Spleen (tissue), 11 donors: ENCODE measurements around the gene SRPRB. TPM values are rescaled to one million over a fixed set of nuclear protein-coding genes. Genes with fewer than 3 reads are reported as not detected.

Source experiments
- DNase-seq: peaks from one replicate; pipeline ENCODE4 v3.0.0-alpha.2; 2020
- H3K27ac ChIP-seq, 8 donors: fragments of 200-600 bp; sonication (generic) in 7 of 8; 1 replicate in 4 of 8; 2 replicates in 4 of 8; pipeline versions ENCODE4 v1.5.0 to v1.8.0; 2016 to 2021; ENCODE audit warnings: inconsistent platforms in 4 of 8, mild to moderate bottlenecking in 4 of 8, moderate library complexity in 1 of 8
- H3K27me3 ChIP-seq, 7 donors: fragments of 200-600 bp; sonication (generic) in 6 of 7; replicated peaks in 1 of 7; 1 replicate in 4 of 7; 2 replicates in 3 of 7; pipeline versions ENCODE4 v1.5.0 to v1.8.0; 2016 to 2021; ENCODE audit warnings: inconsistent platforms in 3 of 7, mild to moderate bottlenecking in 1 of 7
- H3K36me3 ChIP-seq, 6 donors: fragments of 200-600 bp; sonication (generic) in 5 of 6; 1 replicate in 4 of 6; 2 replicates in 2 of 6; pipeline versions ENCODE4 v1.5.0 to v1.8.0; 2016 to 2021; ENCODE audit warnings: inconsistent platforms in 2 of 6
- H3K4me1 ChIP-seq, 6 donors: fragments of 200-600 bp; sonication (generic) in 5 of 6; 1 replicate in 3 of 6; 2 replicates in 3 of 6; pipeline versions ENCODE4 v1.5.0 to v1.8.0; 2016 to 2021; ENCODE audit warnings: inconsistent platforms in 3 of 6
- H3K4me3 ChIP-seq, 8 donors: fragments of 200-600 bp; sonication (generic) in 7 of 8; 1 replicate in 4 of 8; 2 replicates in 4 of 8; pipeline versions ENCODE4 v1.5.0 to v1.8.0; 2016 to 2021; ENCODE audit warnings: inconsistent platforms in 4 of 8, mild to moderate bottlenecking in 4 of 8, moderate library complexity in 2 of 8
- H3K9me3 ChIP-seq, 8 donors: fragments of 200-600 bp; sonication (generic) in 7 of 8; 1 replicate in 4 of 8; 2 replicates in 4 of 8; pipeline versions ENCODE4 v1.5.0 to v1.8.0; 2016 to 2021; ENCODE audit warnings: inconsistent platforms in 4 of 8
- POLR2A ChIP-seq, 3 donors: fragments of 450-650 bp; IDR thresholded peaks; one replicate each; pipeline ENCODE4 v1.5.1; 2017; ENCODE audit warnings: antibody characterized with exemption in 3 of 3, mild to moderate bottlenecking in 1 of 3
- POLR2AphosphoS5 ChIP-seq, 3 donors: sonication (generic); formaldehyde crosslinking; IDR thresholded peaks; one replicate each; pipeline ENCODE4 v1.5.1; 2017; ENCODE audit warnings: antibody characterized with exemption in 3 of 3
- WGBS, 5 donors: extraction: QIAGEN DNeasy Blood & Tissue Kit in 3 of 5; methylation state at CpG; one replicate each; pipeline versions ENCODE4 v1.1.5 to v1.1.7; 2013 to 2018; 5-methylcytosine and 5-hydroxymethylcytosine counted together
- intact Hi-C: fragments of 100-400 bp; cut with DNase I; formaldehyde crosslinking; loops from one replicate; pipeline ENCODE4 v1.15.0; 2023; ENCODE audit warnings: low total_unique reads
- polyA plus RNA-seq, 3 donors: library from polyadenylated mRNA; stranded (reverse); fragments of 200-250 nt; gene quantifications; one replicate each; pipeline ENCODE4 v1.2.1, GENCODE V29; 2013
- total RNA-seq, 7 donors: library from RNA; depleted of rRNA in 3 of 7; stranded (reverse); fragments of >200 nt in 3 of 7; fragmentation: NEBNext Ultra II Directional in 4 of 7; extraction: Animal tissue kit (Norgen Biotek cat#: 25700) in 4 of 7; gene quantifications; one replicate each; pipeline versions ENCODE4 v1.1.0 to v1.2.1, GENCODE V29; 2016 to 2021
- TF ChIP-seq, protein P1 (sequence below), 11 experiments: fragments of 200-600 bp in 7 of 11; fragments of 450-650 bp in 4 of 11; sonication (generic) in 4 of 11; IDR thresholded peaks in 8 of 11; conservative IDR thresholded peaks in 3 of 11; 1 replicate in 7 of 11; 2 replicates in 4 of 11; pipeline versions ENCODE4 v1.4.0 to v1.8.0; 2016 to 2021; ENCODE audit warnings: antibody characterized with exemption in 11 of 11, inconsistent platforms in 4 of 11, mild to moderate bottlenecking in 1 of 11
- donor health status: healthy with polysubstance abuse.
- donor health status: DM: no; HTN: no; CAD: no; lungs with moderate emphysema.
- donor health status: DM: no; HTN: no; CAD: no.
- donor health status: Bipolar disorder and iron deficiency.
- donor health status: healthy.
- donor health status: DM: no; HTN: no; CAD: no.
- donor health status: DM: yes; HTN: yes; CAD: no.

Gene SRPRB
- total and polyA plus RNA-seq, 10 donors: 11.5 to 38.5 (median 25.9) TPM

GRCh38 chr3:133799794-133800585 is 5.6 kb upstream of the SRPRB start:
- H3K4me1 ChIP-seq: peaks cover 0 to 2% (median under 1%) of the 10 kb centered on the region in 6 donors
- H3K4me3 ChIP-seq: no peak overlapping the region
- H3K27ac ChIP-seq: no peak overlapping the region
- peaks cover 0 to 15% (median 0%) of the 10 kb centered on the region in 7 donors for H3K27me3 ChIP-seq
- no peak for DNase-seq
- 49 to 52% (median 51%) methylated on average over 7 of the region's 7 CpGs for WGBS, 5 donors
- no peak for TF ChIP-seq POLR2AphosphoS5 (IDR thresholded peaks at IDR 0.05)
- TF ChIP-seq POLR2A (IDR thresholded peaks at IDR 0.05): no peak
- TF ChIP-seq, protein P1, sequence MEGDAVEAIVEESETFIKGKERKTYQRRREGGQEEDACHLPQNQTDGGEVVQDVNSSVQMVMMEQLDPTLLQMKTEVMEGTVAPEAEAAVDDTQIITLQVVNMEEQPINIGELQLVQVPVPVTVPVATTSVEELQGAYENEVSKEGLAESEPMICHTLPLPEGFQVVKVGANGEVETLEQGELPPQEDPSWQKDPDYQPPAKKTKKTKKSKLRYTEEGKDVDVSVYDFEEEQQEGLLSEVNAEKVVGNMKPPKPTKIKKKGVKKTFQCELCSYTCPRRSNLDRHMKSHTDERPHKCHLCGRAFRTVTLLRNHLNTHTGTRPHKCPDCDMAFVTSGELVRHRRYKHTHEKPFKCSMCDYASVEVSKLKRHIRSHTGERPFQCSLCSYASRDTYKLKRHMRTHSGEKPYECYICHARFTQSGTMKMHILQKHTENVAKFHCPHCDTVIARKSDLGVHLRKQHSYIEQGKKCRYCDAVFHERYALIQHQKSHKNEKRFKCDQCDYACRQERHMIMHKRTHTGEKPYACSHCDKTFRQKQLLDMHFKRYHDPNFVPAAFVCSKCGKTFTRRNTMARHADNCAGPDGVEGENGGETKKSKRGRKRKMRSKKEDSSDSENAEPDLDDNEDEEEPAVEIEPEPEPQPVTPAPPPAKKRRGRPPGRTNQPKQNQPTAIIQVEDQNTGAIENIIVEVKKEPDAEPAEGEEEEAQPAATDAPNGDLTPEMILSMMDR (IDR thresholded peaks at IDR 0.05 in 8 of 11, conservative IDR thresholded peaks at IDR 0.05 in 3 of 11): no peak
- H3K9me3 ChIP-seq: no peaks in the 10 kb centered on the region
- intact Hi-C loops: loop anchor here (10.0 kb wide), 1 partner anchor 135 kb away; the partner anchor contains the start of gene TOPBP1
- H3K36me3 ChIP-seq: no peaks in the 10 kb centered on the region

DNA sequence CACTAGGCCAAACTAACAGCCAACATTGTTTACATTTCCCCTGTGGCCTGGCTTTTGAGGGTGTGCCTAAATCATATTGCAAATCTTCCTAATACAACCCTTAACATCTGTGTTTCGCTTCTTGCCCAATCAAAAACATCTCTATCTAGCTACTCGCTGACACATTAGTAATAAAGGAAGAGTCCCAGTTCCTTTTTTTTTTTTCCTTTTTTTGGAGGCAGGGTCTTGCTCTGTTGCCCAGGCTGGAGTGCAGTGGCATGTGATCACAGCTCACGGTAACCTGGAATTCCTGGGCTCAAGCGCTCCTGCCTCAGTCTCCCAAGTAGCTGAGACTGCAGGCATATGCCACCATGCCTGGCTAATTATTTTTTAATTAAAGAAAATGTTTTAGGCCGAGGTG is 2.1 kb upstream of the SRPRB start:
- Histone ChIP-seq H3K36me3 (peaks cover 0 to 9% (median 4%) of the 10 kb centered on the region in 6 donors), H3K27me3 (peaks cover 0 to 13% (median 0%) of the 10 kb centered on the region in 7 donors), H3K9me3 (no peaks in the 10 kb centered on the region), H3K27ac (no peak overlapping the region), H3K4me3 (no peak overlapping the region), H3K4me1 (peaks cover 9 to 32% (median 16%) of the 10 kb centered on the region in 6 donors)
- TF ChIP-seq POLR2A (IDR thresholded peaks at IDR 0.05): no peak
- TF ChIP-seq, protein P1 (IDR thresholded peaks at IDR 0.05 in 8 of 11, conservative IDR thresholded peaks at IDR 0.05 in 3 of 11): no peak
- no peak for TF ChIP-seq POLR2AphosphoS5 (IDR thresholded peaks at IDR 0.05)
- DNase-seq: no peak
- intact Hi-C loops: loop anchor here (10.0 kb wide), 1 partner anchor 139 kb away; the partner anchor contains the start of gene TOPBP1
- 71 to 87% (median 83%) methylated on average over 5 of the region's 5 CpGs for WGBS, 5 donors

GRCh38 chr3:133804896-133805295 is 719 bp upstream of the SRPRB start:
- H3K4me3 ChIP-seq: peak overlapping the region in 5 of 8 donors; percentile 81 to 99 (median 94)
- TF ChIP-seq POLR2AphosphoS5 (IDR thresholded peaks at IDR 0.05): no peak
- TF ChIP-seq, protein P1 (IDR thresholded peaks at IDR 0.05 in 8 of 11, conservative IDR thresholded peaks at IDR 0.05 in 3 of 11): no peak
- no peak for TF ChIP-seq POLR2A (IDR thresholded peaks at IDR 0.05)
- H3K27me3 ChIP-seq: peaks cover 0 to 3% (median 0%) of the 10 kb centered on the region in 7 donors
- intact Hi-C loops: loop anchor here (10.0 kb wide), 1 partner anchor 140 kb away; the partner anchor contains the start of gene TOPBP1
- H3K27ac ChIP-seq: no peak overlapping the region
- H3K9me3 ChIP-seq: no peaks in the 10 kb centered on the region
- DNase-seq: no peak
- peaks cover 0 to 23% (median 14%) of the 10 kb centered on the region in 6 donors for H3K36me3 ChIP-seq
- H3K4me1 ChIP-seq: peaks cover 9 to 36% (median 16%) of the 10 kb centered on the region in 6 donors
- WGBS, 5 donors: 74 to 84% (median 81%) methylated on average over 4 of the region's 4 CpGs

DNA sequence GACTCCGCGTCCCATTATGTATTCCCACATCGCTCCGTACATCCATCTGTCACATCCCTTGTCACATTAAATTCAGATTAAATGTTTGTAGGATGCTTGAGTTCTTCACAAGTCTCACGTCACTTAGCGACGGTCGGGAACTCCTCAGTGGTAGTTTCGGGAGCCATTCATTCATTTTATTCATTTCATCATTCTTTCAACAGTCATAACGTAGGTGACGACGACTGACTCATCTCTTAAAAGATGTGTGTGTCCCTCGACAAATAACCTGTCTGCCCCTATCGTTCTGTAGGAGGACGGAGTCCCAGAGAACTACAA is 272 bp upstream of the SRPRB start:
- WGBS, 5 donors: 12 to 21% (median 15%) methylated on average over 15 of the region's 15 CpGs
- Histone ChIP-seq H3K4me1 (peaks cover 9 to 37% (median 16%) of the 10 kb centered on the region in 6 donors), H3K36me3 (peaks cover 0 to 28% (median 16%) of the 10 kb centered on the region in 6 donors), H3K4me3 (peak overlapping the region; percentile 81 to 99 (median 94)), H3K27me3 (no peaks in the 10 kb centered on the region), H3K27ac (peak overlapping the region in 5 of 8 donors; percentile 83 to 87 (median 86)), H3K9me3 (no peaks in the 10 kb centered on the region)
- intact Hi-C loops: loop anchor here (10.0 kb wide), 1 partner anchor 141 kb away; the partner anchor contains the start of gene TOPBP1
- no peak for DNase-seq
- TF ChIP-seq POLR2A (IDR thresholded peaks at IDR 0.05) (no peak), POLR2AphosphoS5 (IDR thresholded peaks at IDR 0.05) (no peak)
- TF ChIP-seq, protein P1 (IDR thresholded peaks at IDR 0.05 in 8 of 11, conservative IDR thresholded peaks at IDR 0.05 in 3 of 11): no peak
